Activated CD8-positive, alpha-beta memory T cell treated with anti-CD3 and anti-CD28 coated beads, Interleukin-2, amount 10 ng/mL, durations not matched to agents 7 days and 5 days (primary cell): ENCODE results near the gene NT5M. TPM values are rescaled to one million over a fixed set of nuclear protein-coding genes. Genes with fewer than 3 reads are reported as not detected.
"Not testable (repeated sequence)": the region's sequence is repeated elsewhere in the genome, so short reads cannot be mapped to it uniquely, and the experiment has no call there.

Experiments used
- ATAC-seq: fragments of 150-1000 bp; cut with Tn5 transposase; one replicate; pipeline ENCODE4 v1.10.0; 2021; ENCODE audit warnings: moderate library complexity
- CTCF ChIA-PET: fragments of 350-600 bp; sonication (Branson Sonifier 250); formaldehyde crosslinking; loops from one replicate; lab custom pipeline; 2021; ENCODE audit warnings: antibody characterized with exemption; lab: Charles Lee
- DNase-seq: peaks from one replicate; pipeline ENCODE4 v3.0.0-alpha.2; 2020
- H3K27ac Mint-ChIP-seq: one replicate; pipeline ENCODE4 v1.8.0; 2021; ENCODE audit warnings: mild to moderate bottlenecking, mixed read lengths
- H3K27me3 Mint-ChIP-seq: one replicate; pipeline ENCODE4 v1.8.0; 2021; ENCODE audit warnings: mixed read lengths
- H3K36me3 Mint-ChIP-seq: one replicate; pipeline ENCODE4 v1.8.0; 2021; ENCODE audit warnings: mild to moderate bottlenecking, mixed read lengths
- H3K4me1 Mint-ChIP-seq: one replicate; pipeline ENCODE4 v1.8.0; 2021; ENCODE audit warnings: mixed read lengths
- H3K4me3 Mint-ChIP-seq: one replicate; pipeline ENCODE4 v1.8.0; 2021; ENCODE audit warnings: mild to moderate bottlenecking, moderate library complexity, mixed read lengths
- H3K9me3 Mint-ChIP-seq: one replicate; pipeline ENCODE4 v1.8.0; 2022; ENCODE audit warnings: low read depth, mixed read lengths
- total RNA-seq, 2 experiments: library from RNA; stranded (reverse); gene quantifications; one replicate each; pipeline ENCODE4 v1.2.3, GENCODE V29; 2021

NT5M gene
- total RNA-seq, 2 experiments from 2014 or later, result 6.3 to 12.5 TPM

GRCh38 chr17:17280613-17281549, 22.3 kb upstream of the NT5M start, which contains the start of gene COPS3:
Gene COPS3, minus strand, starts transcription at chr17:17281246. Its CDS starts 60 bp downstream, at chr17:17281186.
- H3K4me1 Mint-ChIP-seq, result peaks cover 36% of the 10 kb centered on the region
- peak; percentile 96 for ATAC-seq

GRCh38 chr17:17285951-17286350, 17.2 kb upstream of the NT5M start:
- Mint-ChIP-seq H3K9me3 (no peaks in the 10 kb centered on the region), H3K27me3 (no peaks in the 10 kb centered on the region), H3K27ac (no peak overlapping the region), H3K4me1 (peaks cover 11% of the 10 kb centered on the region), H3K36me3 (no peaks in the 10 kb centered on the region), H3K4me3 (no peak overlapping the region)
- CTCF ChIA-PET, result no interaction called here
- DNase-seq (no peak), ATAC-seq (no peak)

More at GRCh38 chr17:17280613-17281549, 22.3 kb upstream of the NT5M start, which contains the start of gene COPS3:
- no peaks in the 10 kb centered on the region for H3K9me3 Mint-ChIP-seq
- H3K36me3 Mint-ChIP-seq, result peaks cover 2% of the 10 kb centered on the region
- peak; percentile 99 for DNase-seq
- CTCF ChIA-PET, result interaction anchor here (0.6 to 2.7 kb wide), 10 partner anchors 8 to 139 kb away, joined by 3 to 24 read pairs (median 4); no protein-coding TSS in a partner anchor
- H3K27ac Mint-ChIP-seq, result peak within 1 kb of the TSS; percentile 93
- no peaks in the 10 kb centered on the region for H3K27me3 Mint-ChIP-seq
- peak within 1 kb of the TSS; percentile 94 for H3K4me3 Mint-ChIP-seq

- H3K4me1 Mint-ChIP-seq, result no peaks in the 10 kb centered on the region
- no peaks in the 10 kb centered on the region for H3K36me3 Mint-ChIP-seq
- CTCF ChIA-PET, result interaction anchor here (1.3 kb wide), 1 partner anchor 17 kb away, joined by 3 read pairs; no protein-coding TSS in a partner anchor
- no peaks in the 10 kb centered on the region for H3K27me3 Mint-ChIP-seq
- ATAC-seq (no peak), DNase-seq (no peak)
- no peak overlapping the region for H3K27ac Mint-ChIP-seq
- H3K4me3 Mint-ChIP-seq, result no peak overlapping the region
- H3K9me3 Mint-ChIP-seq, result no peaks in the 10 kb centered on the region
These were observed 14.1 kb upstream of the NT5M start for GRCh38 chr17:17289086-17289485.

- CTCF ChIA-PET, result interaction anchor here (0.8 kb wide), 1 partner anchor 8 kb away, joined by 4 read pairs; the partner anchor contains the start of gene COPS3
- no peak for ATAC-seq
- no peaks in the 10 kb centered on the region for H3K36me3 Mint-ChIP-seq
- no peak overlapping the region for H3K27ac Mint-ChIP-seq
- H3K9me3 Mint-ChIP-seq, result no peaks in the 10 kb centered on the region
- H3K27me3 Mint-ChIP-seq, result no peaks in the 10 kb centered on the region
- H3K4me1 Mint-ChIP-seq, result no peaks in the 10 kb centered on the region
- no peak for DNase-seq
- no peak overlapping the region for H3K4me3 Mint-ChIP-seq
These were observed 13.5 kb upstream of the NT5M start for GRCh38 chr17:17289701-17290100.

- CTCF ChIA-PET, result interaction anchor here (0.8 kb wide), 1 partner anchor 14 kb away, joined by 3 read pairs; the partner anchor contains the start of gene COPS3
- Mint-ChIP-seq H3K9me3 (no peaks in the 10 kb centered on the region), H3K36me3 (peaks cover 4% of the 10 kb centered on the region), H3K4me3 (no peak overlapping the region), H3K27ac (no peak overlapping the region), H3K4me1 (peaks cover 21% of the 10 kb centered on the region), H3K27me3 (peaks cover 2% of the 10 kb centered on the region)
- DNase-seq, result no peak
- ATAC-seq, result no peak
These were observed 8.0 kb upstream of the NT5M start for GRCh38 chr17:17295141-17295540.

- DNase-seq (no peak), ATAC-seq (no peak)
- peaks cover 25% of the 10 kb centered on the region for H3K4me1 Mint-ChIP-seq
- CTCF ChIA-PET, result interaction anchor here (1.1 kb wide), 1 partner anchor 175 kb away, joined by 3 read pairs; no protein-coding TSS in a partner anchor
- H3K27ac Mint-ChIP-seq, result no peak overlapping the region
- peaks cover 2% of the 10 kb centered on the region for H3K27me3 Mint-ChIP-seq
- no peaks in the 10 kb centered on the region for H3K9me3 Mint-ChIP-seq
- peaks cover 4% of the 10 kb centered on the region for H3K36me3 Mint-ChIP-seq
- no peak overlapping the region for H3K4me3 Mint-ChIP-seq
These were observed 6.0 kb upstream of the NT5M start for GRCh38 chr17:17297217-17297616.

- H3K36me3 Mint-ChIP-seq, result peaks cover 4% of the 10 kb centered on the region
- no peak overlapping the region for H3K4me3 Mint-ChIP-seq
- peaks cover 29% of the 10 kb centered on the region for H3K4me1 Mint-ChIP-seq
- ATAC-seq (no peak), DNase-seq (no peak)
- no peaks in the 10 kb centered on the region for H3K9me3 Mint-ChIP-seq
- CTCF ChIA-PET, result interaction anchor here (1.1 kb wide), 1 partner anchor 176 kb away, joined by 3 read pairs; no protein-coding TSS in a partner anchor
- no peak overlapping the region for H3K27ac Mint-ChIP-seq
- H3K27me3 Mint-ChIP-seq, result peaks cover 2% of the 10 kb centered on the region
These were observed 5.1 kb upstream of the NT5M start for GRCh38 chr17:17298108-17298507.

GRCh38 chr17:17300624-17301568, 2.3 kb upstream of the NT5M start:
- no peaks in the 10 kb centered on the region for H3K9me3 Mint-ChIP-seq
- peak overlapping the region; percentile 56 for H3K4me3 Mint-ChIP-seq
- peaks cover 4% of the 10 kb centered on the region for H3K36me3 Mint-ChIP-seq
- CTCF ChIA-PET, result interaction anchor here (1.0 to 2.4 kb wide), 2 partner anchors 12 to 20 kb away, joined by 3 to 10 read pairs; partner anchors contain the start of gene COPS3
- H3K27ac Mint-ChIP-seq, result peak overlapping the region; percentile 15
- H3K27me3 Mint-ChIP-seq, result peaks cover 2% of the 10 kb centered on the region
- H3K4me1 Mint-ChIP-seq, result peaks cover 49% of the 10 kb centered on the region
- DNase-seq (peak; percentile 62), ATAC-seq (peak; percentile 31)

- CTCF ChIA-PET, result interaction anchor here (2.4 kb wide), 1 partner anchor 21 kb away, joined by 10 read pairs; the partner anchor contains the start of gene COPS3
- DNase-seq, ATAC-seq, H3K9me3 Mint-ChIP-seq, H3K27ac Mint-ChIP-seq, H3K27me3 Mint-ChIP-seq, H3K36me3 Mint-ChIP-seq, H3K4me3 Mint-ChIP-seq: not testable (repeated sequence)
- H3K4me1 Mint-ChIP-seq, result peaks cover 50% of the 10 kb centered on the region
These were observed 1.5 kb upstream of the NT5M start for GRCh38 chr17:17301659-17302058.

- CTCF ChIA-PET, result interaction anchor here (1.2 kb wide), 1 partner anchor 66 kb away, joined by 4 read pairs; no protein-coding TSS in a partner anchor
- peak overlapping the region; percentile 91 for H3K27ac Mint-ChIP-seq
- no peak for ATAC-seq
These were observed 796 bp downstream of the NT5M start for GRCh38 chr17:17303847-17304490.

GRCh38 chr17:17304521-17304985, 1.4 kb downstream of the NT5M start:
- Mint-ChIP-seq H3K9me3 (no peaks in the 10 kb centered on the region), H3K4me1 (peaks cover 38% of the 10 kb centered on the region), H3K27ac (peak overlapping the region; percentile 91), H3K36me3 (peaks cover 7% of the 10 kb centered on the region), H3K4me3 (peak overlapping the region; percentile 94), H3K27me3 (peaks cover 2% of the 10 kb centered on the region)
- CTCF ChIA-PET, result interaction anchor here (0.8 to 1.2 kb wide), 3 partner anchors 24 to 75 kb away, joined by 3 to 5 read pairs (median 4); no protein-coding TSS in a partner anchor
- ATAC-seq (peak; percentile 54), DNase-seq (peak; percentile 54)

More at GRCh38 chr17:17303847-17304490, 796 bp downstream of the NT5M start:
- DNase-seq, result no peak
- Mint-ChIP-seq H3K36me3 (peaks cover 7% of the 10 kb centered on the region), H3K4me3 (peak overlapping the region; percentile 94), H3K27me3 (peaks cover 2% of the 10 kb centered on the region), H3K4me1 (peaks cover 34% of the 10 kb centered on the region), H3K9me3 (no peaks in the 10 kb centered on the region)
